GM23338 (cell line): ENCODE data around the gene PILRB. TPM values are rescaled to one million over a fixed set of nuclear protein-coding genes. Genes with fewer than 3 reads are reported as not detected.

Experiments
- ATAC-seq: fragments of 200-7000 bp; cut with Tn5 transposase; 3 replicates; pipeline ENCODE4 v1.9.1; 2020
- DNase-seq: peaks from one replicate; pipeline ENCODE4 v3.0.0-alpha.2; 2015; ENCODE audit warnings: low spot score
- H2AFZ ChIP-seq: fragments of 200-600 bp; sonication (generic); 2 replicates; pipeline ENCODE4 v1.8.0; 2016; ENCODE audit warnings: antibody characterized with exemption, mild to moderate bottlenecking, moderate library complexity
- H3F3A ChIP-seq: fragments of 200-600 bp; sonication (generic); replicated peaks from 2 replicates; pipeline ENCODE4 v1.8.0; 2017; ENCODE audit warnings: antibody characterized with exemption, mixed run types, low read depth
- H3K27ac ChIP-seq: fragments of 200-600 bp; sonication (generic); 2 replicates; pipeline ENCODE4 v1.6.1; 2016; ENCODE audit warnings: low read depth
- H3K27me3 ChIP-seq: fragments of 200-600 bp; sonication (generic); 2 replicates; pipeline ENCODE4 v1.8.0; 2016; ENCODE audit warnings: mild to moderate bottlenecking, mixed run types, moderate library complexity; ENCODE audit not compliant: insufficient read depth
- H3K36me3 ChIP-seq: fragments of 200-600 bp; sonication (generic); 2 replicates; pipeline ENCODE4 v1.8.0; 2016; ENCODE audit warnings: mild to moderate bottlenecking; ENCODE audit not compliant: insufficient read depth
- H3K4me1 ChIP-seq: fragments of 200-600 bp; sonication (generic); 2 replicates; pipeline ENCODE4 v1.8.0; 2016; ENCODE audit warnings: mild to moderate bottlenecking, moderate library complexity; ENCODE audit not compliant: insufficient read depth
- H3K4me2 ChIP-seq: fragments of 200-600 bp; sonication (generic); 2 replicates; pipeline ENCODE4 v1.7.1; 2017; ENCODE audit warnings: mixed run types
- H3K4me3 ChIP-seq: fragments of 200-600 bp; sonication (generic); 2 replicates; pipeline ENCODE4 v1.6.1; 2016; ENCODE audit warnings: mixed run types
- H3K79me2 ChIP-seq: fragments of 200-600 bp; sonication (generic); replicated peaks from 2 replicates; pipeline ENCODE4 v1.8.0; 2017; ENCODE audit warnings: mild to moderate bottlenecking; ENCODE audit not compliant: insufficient read depth
- H3K9me2 ChIP-seq: fragments of 200-600 bp; sonication (generic); 2 replicates; pipeline ENCODE4 v1.8.0; 2017; ENCODE audit not compliant: insufficient read depth
- H4K20me1 ChIP-seq: fragments of 200-600 bp; sonication (generic); replicated peaks from 2 replicates; pipeline ENCODE4 v1.8.0; 2017; ENCODE audit warnings: mild to moderate bottlenecking; ENCODE audit not compliant: insufficient read depth
- H3K27ac Mint-ChIP-seq: 2 replicates; pipeline ENCODE4 v1.8.0; 2020; ENCODE audit warnings: inconsistent platforms, mild to moderate bottlenecking, moderate library complexity, mixed read lengths
- H3K27me3 Mint-ChIP-seq: 3 replicates; pipeline ENCODE4 v1.8.0; 2022; ENCODE audit warnings: low read depth, mild to moderate bottlenecking, moderate library complexity, mixed read lengths, inconsistent platforms; ENCODE audit not compliant: insufficient read depth, poor library complexity
- H3K36me3 Mint-ChIP-seq: 3 replicates; pipeline ENCODE4 v1.8.0; 2021; ENCODE audit warnings: low read depth, mild to moderate bottlenecking, inconsistent platforms, moderate library complexity, mixed read lengths
- H3K4me1 Mint-ChIP-seq: 3 replicates; pipeline ENCODE4 v1.8.0; 2020; ENCODE audit warnings: mild to moderate bottlenecking, inconsistent platforms, mixed read lengths
- H3K4me3 Mint-ChIP-seq: 3 replicates; pipeline ENCODE4 v1.8.0; 2021; ENCODE audit warnings: moderate library complexity, mild to moderate bottlenecking, inconsistent platforms, mixed read lengths
- H3K9me3 Mint-ChIP-seq: 3 replicates; pipeline ENCODE4 v1.8.0; 2020; ENCODE audit warnings: moderate library complexity, mild to moderate bottlenecking, inconsistent platforms, mixed read lengths
- CREB1 ChIP-seq: fragments of 250-450 bp; sonication (Bioruptor Pico); IDR thresholded peaks from 2 replicates; pipeline ENCODE4 v1.5.0; 2020; ENCODE audit warnings: low read depth, mild to moderate bottlenecking, moderate library complexity
- EZH2 ChIP-seq: fragments of 200-600 bp; sonication (generic); IDR thresholded peaks from one replicate; pipeline ENCODE4 v1.8.0; 2017; ENCODE audit warnings: antibody characterized with exemption, mild to moderate bottlenecking, low read depth; ENCODE audit not compliant: unreplicated experiment
- EZH2phosphoT487 ChIP-seq: fragments of 200-600 bp; sonication (generic); IDR thresholded peaks from one replicate; pipeline ENCODE4 v1.8.1; 2018; ENCODE audit warnings: antibody characterized with exemption; ENCODE audit not compliant: unreplicated experiment
- JUNB ChIP-seq: IDR thresholded peaks from one replicate; pipeline ENCODE4 v1.6.1; 2016; ENCODE audit warnings: antibody characterized with exemption; ENCODE audit not compliant: unreplicated experiment
- NANOG ChIP-seq: IDR thresholded peaks from 2 replicates; pipeline ENCODE4 v1.6.1; 2016; ENCODE audit warnings: antibody characterized with exemption, borderline replicate concordance
- POLR2AphosphoS5 ChIP-seq: IDR thresholded peaks from 2 replicates; pipeline ENCODE4 v1.6.1; 2016; ENCODE audit warnings: antibody characterized with exemption, low read depth
- STAT1 ChIP-seq: IDR thresholded peaks from one replicate; pipeline ENCODE4 v1.6.1; 2016; ENCODE audit warnings: antibody characterized with exemption; ENCODE audit not compliant: unreplicated experiment
- ZNF114 ChIP-seq: fragments of 250-450 bp; sonication (Bioruptor Pico); IDR thresholded peaks from 2 replicates; pipeline ENCODE4 v1.5.0; 2020; ENCODE audit warnings: mild to moderate bottlenecking, moderate library complexity
- ZNF331 ChIP-seq: fragments of 250-450 bp; sonication (Bioruptor Pico); IDR thresholded peaks from 2 replicates; pipeline ENCODE4 v1.5.0; 2020; ENCODE audit warnings: low read depth, mild to moderate bottlenecking, moderate library complexity
- polyA plus RNA-seq: library from polyadenylated mRNA; unstranded; fragments of >200 nt; fragmentation: Nextera tagmentation; extraction: Ambion mirVana; gene quantifications from 2 replicates; pipeline ENCODE4 v1.2.1, GENCODE V29; 2016
- total RNA-seq: library from RNA; depleted of rRNA; stranded (reverse); fragments of >200 nt; shearing (Covaris generic); gene quantifications from 2 replicates; pipeline ENCODE4 v1.2.3, GENCODE V29; 2014
- TF ChIP-seq, protein P1 (sequence below): IDR thresholded peaks from one replicate; pipeline ENCODE4 v1.6.1; 2018; ENCODE audit warnings: antibody characterized with exemption; ENCODE audit not compliant: unreplicated experiment
- TF ChIP-seq, protein P2 (sequence below): IDR thresholded peaks from 2 replicates; pipeline ENCODE4 v1.6.1; 2016; ENCODE audit warnings: antibody characterized with exemption
- TF ChIP-seq, protein P3 (sequence below), 2 experiments: fragments of 200-600 bp in 1 of 2; sonication (generic) in 1 of 2; conservative IDR thresholded peaks; 2 replicates each; pipeline versions ENCODE4 v1.5.1 to v1.6.1; 2016 to 2017; ENCODE audit warnings: antibody characterized with exemption in 2 of 2, low read depth in 2 of 2, mild to moderate bottlenecking in 2 of 2, moderate library complexity in 1 of 2
- TF ChIP-seq, protein P4 (sequence below): fragments of 250-450 bp; sonication (Bioruptor Pico); IDR thresholded peaks from 2 replicates; pipeline ENCODE4 v1.5.0; 2020; ENCODE audit warnings: mild to moderate bottlenecking, moderate library complexity

The PILRB gene
- total and polyA plus RNA-seq, 2 experiments from 2014 or later, result 25.3 to 43.0 TPM

DNA sequence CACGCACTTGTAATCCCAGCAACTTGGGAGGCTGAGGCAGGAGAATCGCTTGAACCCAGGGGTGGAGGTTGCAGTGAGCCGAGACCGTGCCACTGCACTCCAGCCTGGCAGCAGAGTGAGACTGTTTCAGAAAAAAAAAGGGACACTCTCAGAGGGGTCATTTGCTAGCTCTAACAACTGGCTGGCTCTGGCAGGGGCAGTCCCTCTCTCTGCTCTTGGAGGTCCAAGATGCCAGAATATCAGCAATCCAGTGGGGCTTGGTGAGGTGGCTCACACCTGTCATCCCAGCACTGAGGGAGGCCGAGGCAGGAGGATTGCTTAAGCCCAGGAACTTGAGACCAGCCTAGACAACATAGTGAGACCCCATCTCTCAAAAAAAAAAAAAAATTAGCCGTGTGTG lies 12.8 kb downstream of the PILRB start:
- ATAC-seq (no peak), DNase-seq (no peak)
- H3K4me1 ChIP-seq, result peaks cover 13% of the 10 kb centered on the region
- TF ChIP-seq, protein P1, sequence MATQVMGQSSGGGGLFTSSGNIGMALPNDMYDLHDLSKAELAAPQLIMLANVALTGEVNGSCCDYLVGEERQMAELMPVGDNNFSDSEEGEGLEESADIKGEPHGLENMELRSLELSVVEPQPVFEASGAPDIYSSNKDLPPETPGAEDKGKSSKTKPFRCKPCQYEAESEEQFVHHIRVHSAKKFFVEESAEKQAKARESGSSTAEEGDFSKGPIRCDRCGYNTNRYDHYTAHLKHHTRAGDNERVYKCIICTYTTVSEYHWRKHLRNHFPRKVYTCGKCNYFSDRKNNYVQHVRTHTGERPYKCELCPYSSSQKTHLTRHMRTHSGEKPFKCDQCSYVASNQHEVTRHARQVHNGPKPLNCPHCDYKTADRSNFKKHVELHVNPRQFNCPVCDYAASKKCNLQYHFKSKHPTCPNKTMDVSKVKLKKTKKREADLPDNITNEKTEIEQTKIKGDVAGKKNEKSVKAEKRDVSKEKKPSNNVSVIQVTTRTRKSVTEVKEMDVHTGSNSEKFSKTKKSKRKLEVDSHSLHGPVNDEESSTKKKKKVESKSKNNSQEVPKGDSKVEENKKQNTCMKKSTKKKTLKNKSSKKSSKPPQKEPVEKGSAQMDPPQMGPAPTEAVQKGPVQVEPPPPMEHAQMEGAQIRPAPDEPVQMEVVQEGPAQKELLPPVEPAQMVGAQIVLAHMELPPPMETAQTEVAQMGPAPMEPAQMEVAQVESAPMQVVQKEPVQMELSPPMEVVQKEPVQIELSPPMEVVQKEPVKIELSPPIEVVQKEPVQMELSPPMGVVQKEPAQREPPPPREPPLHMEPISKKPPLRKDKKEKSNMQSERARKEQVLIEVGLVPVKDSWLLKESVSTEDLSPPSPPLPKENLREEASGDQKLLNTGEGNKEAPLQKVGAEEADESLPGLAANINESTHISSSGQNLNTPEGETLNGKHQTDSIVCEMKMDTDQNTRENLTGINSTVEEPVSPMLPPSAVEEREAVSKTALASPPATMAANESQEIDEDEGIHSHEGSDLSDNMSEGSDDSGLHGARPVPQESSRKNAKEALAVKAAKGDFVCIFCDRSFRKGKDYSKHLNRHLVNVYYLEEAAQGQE, result no peak
- TF ChIP-seq ZNF114 (CRISPR knock-in tag), result no peak
- TF ChIP-seq STAT1, result no peak
- no peak for TF ChIP-seq EZH2
- no peak for TF ChIP-seq ZNF331 (CRISPR knock-in tag)
- TF ChIP-seq, protein P2, sequence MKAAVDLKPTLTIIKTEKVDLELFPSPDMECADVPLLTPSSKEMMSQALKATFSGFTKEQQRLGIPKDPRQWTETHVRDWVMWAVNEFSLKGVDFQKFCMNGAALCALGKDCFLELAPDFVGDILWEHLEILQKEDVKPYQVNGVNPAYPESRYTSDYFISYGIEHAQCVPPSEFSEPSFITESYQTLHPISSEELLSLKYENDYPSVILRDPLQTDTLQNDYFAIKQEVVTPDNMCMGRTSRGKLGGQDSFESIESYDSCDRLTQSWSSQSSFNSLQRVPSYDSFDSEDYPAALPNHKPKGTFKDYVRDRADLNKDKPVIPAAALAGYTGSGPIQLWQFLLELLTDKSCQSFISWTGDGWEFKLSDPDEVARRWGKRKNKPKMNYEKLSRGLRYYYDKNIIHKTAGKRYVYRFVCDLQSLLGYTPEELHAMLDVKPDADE, result no peak
- TF ChIP-seq, protein P3, sequence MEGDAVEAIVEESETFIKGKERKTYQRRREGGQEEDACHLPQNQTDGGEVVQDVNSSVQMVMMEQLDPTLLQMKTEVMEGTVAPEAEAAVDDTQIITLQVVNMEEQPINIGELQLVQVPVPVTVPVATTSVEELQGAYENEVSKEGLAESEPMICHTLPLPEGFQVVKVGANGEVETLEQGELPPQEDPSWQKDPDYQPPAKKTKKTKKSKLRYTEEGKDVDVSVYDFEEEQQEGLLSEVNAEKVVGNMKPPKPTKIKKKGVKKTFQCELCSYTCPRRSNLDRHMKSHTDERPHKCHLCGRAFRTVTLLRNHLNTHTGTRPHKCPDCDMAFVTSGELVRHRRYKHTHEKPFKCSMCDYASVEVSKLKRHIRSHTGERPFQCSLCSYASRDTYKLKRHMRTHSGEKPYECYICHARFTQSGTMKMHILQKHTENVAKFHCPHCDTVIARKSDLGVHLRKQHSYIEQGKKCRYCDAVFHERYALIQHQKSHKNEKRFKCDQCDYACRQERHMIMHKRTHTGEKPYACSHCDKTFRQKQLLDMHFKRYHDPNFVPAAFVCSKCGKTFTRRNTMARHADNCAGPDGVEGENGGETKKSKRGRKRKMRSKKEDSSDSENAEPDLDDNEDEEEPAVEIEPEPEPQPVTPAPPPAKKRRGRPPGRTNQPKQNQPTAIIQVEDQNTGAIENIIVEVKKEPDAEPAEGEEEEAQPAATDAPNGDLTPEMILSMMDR (conservative IDR thresholded peaks at IDR 0.05; ENCODE audit: low read depth in 2 of 2), result no peak
- TF ChIP-seq, protein P4, sequence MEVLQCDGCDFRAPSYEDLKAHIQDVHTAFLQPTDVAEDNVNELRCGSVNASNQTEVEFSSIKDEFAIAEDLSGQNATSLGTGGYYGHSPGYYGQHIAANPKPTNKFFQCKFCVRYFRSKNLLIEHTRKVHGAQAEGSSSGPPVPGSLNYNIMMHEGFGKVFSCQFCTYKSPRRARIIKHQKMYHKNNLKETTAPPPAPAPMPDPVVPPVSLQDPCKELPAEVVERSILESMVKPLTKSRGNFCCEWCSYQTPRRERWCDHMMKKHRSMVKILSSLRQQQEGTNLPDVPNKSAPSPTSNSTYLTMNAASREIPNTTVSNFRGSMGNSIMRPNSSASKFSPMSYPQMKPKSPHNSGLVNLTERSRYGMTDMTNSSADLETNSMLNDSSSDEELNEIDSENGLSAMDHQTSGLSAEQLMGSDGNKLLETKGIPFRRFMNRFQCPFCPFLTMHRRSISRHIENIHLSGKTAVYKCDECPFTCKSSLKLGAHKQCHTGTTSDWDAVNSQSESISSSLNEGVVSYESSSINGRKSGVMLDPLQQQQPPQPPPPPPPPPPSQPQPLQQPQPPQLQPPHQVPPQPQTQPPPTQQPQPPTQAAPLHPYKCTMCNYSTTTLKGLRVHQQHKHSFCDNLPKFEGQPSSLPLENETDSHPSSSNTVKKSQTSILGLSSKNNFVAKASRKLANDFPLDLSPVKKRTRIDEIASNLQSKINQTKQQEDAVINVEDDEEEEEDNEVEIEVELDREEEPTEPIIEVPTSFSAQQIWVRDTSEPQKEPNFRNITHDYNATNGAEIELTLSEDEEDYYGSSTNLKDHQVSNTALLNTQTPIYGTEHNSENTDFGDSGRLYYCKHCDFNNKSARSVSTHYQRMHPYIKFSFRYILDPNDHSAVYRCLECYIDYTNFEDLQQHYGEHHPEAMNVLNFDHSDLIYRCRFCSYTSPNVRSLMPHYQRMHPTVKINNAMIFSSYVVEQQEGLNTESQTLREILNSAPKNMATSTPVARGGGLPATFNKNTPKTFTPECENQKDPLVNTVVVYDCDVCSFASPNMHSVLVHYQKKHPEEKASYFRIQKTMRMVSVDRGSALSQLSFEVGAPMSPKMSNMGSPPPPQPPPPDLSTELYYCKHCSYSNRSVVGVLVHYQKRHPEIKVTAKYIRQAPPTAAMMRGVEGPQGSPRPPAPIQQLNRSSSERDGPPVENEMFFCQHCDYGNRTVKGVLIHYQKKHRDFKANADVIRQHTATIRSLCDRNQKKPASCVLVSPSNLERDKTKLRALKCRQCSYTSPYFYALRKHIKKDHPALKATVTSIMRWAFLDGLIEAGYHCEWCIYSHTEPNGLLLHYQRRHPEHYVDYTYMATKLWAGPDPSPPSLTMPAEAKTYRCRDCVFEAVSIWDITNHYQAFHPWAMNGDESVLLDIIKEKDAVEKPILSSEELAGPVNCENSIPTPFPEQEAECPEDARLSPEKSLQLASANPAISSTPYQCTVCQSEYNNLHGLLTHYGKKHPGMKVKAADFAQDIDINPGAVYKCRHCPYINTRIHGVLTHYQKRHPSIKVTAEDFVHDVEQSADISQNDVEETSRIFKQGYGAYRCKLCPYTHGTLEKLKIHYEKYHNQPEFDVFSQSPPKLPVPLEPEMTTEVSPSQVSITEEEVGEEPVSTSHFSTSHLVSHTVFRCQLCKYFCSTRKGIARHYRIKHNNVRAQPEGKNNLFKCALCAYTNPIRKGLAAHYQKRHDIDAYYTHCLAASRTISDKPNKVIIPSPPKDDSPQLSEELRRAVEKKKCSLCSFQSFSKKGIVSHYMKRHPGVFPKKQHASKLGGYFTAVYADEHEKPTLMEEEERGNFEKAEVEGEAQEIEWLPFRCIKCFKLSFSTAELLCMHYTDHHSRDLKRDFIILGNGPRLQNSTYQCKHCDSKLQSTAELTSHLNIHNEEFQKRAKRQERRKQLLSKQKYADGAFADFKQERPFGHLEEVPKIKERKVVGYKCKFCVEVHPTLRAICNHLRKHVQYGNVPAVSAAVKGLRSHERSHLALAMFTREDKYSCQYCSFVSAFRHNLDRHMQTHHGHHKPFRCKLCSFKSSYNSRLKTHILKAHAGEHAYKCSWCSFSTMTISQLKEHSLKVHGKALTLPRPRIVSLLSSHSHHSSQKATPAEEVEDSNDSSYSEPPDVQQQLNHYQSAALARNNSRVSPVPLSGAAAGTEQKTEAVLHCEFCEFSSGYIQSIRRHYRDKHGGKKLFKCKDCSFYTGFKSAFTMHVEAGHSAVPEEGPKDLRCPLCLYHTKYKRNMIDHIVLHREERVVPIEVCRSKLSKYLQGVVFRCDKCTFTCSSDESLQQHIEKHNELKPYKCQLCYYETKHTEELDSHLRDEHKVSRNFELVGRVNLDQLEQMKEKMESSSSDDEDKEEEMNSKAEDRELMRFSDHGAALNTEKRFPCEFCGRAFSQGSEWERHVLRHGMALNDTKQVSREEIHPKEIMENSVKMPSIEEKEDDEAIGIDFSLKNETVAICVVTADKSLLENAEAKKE (CRISPR knock-in tag), result no peak
- no peak for TF ChIP-seq CREB1 (CRISPR knock-in tag)
- no peak for TF ChIP-seq EZH2phosphoT487
- TF ChIP-seq NANOG, result no peak
- TF ChIP-seq JUNB, result no peak
- TF ChIP-seq POLR2AphosphoS5, result no peak
- H3K36me3 ChIP-seq, result no peaks in the 10 kb centered on the region
- no peak overlapping the region for H3K27ac ChIP-seq
- 0 out of 2 replicates have a peak, but pooled peaks cover 7% of the 10 kb centered on the region for H3F3A ChIP-seq
- H2AFZ ChIP-seq, result no peak overlapping the region
- Mint-ChIP-seq H3K4me1 (peaks cover 50% of the 10 kb centered on the region), H3K36me3 (peaks cover 5% of the 10 kb centered on the region; the same call in 2 of the 3 replicates), H3K4me3 (no peak overlapping the region), H3K27me3 (peaks cover 14% of the 10 kb centered on the region), H3K9me3 (no peaks in the 10 kb centered on the region), H3K27ac (peak overlapping the region; percentile 76)
- H3K79me2 ChIP-seq, result no peaks in the 10 kb centered on the region
- H3K4me2 ChIP-seq, result peak overlapping the region; percentile 61; the same call in 1 of the 2 replicates
- no peaks in the 10 kb centered on the region for H3K9me2 ChIP-seq
- no peaks in the 10 kb centered on the region for H3K27me3 ChIP-seq
- H3K4me3 ChIP-seq, result peak overlapping the region; percentile 27; the same call in 1 of the 2 replicates
- H4K20me1 ChIP-seq, result no peaks in the 10 kb centered on the region; the same call in none of the 2 replicates
